HG03460 (cell line): ENCODE measurements around the gene SYNM.

Experiments used
- ATAC-seq: cut with Tn5 transposase; IDR thresholded peaks from one replicate; pipeline ENCODE4 v1.9.1; 2021; ENCODE audit not compliant: unreplicated experiment

Gene SYNM

GRCh38 chr15:99121691-99122410 is 17.0 kb downstream of the SYNM start:
- no peak for ATAC-seq

GRCh38 chr15:99122831-99123712 is 18.2 kb downstream of the SYNM start:
- no peak for ATAC-seq

- no peak for ATAC-seq
Measured at GRCh38 chr15:99123713-99124451, 19.0 kb downstream of the SYNM start.

- no peak for ATAC-seq
Measured at GRCh38 chr15:99124641-99125040, 19.8 kb downstream of the SYNM start.

GRCh38 chr15:99125061-99125891 is 20.4 kb downstream of the SYNM start:
- ATAC-seq, result no peak

GRCh38 chr15:99126131-99126588 is 21.3 kb downstream of the SYNM start:
- ATAC-seq, result no peak

- no peak for ATAC-seq
Measured at GRCh38 chr15:99126930-99127329, 22.1 kb downstream of the SYNM start.

GRCh38 chr15:99127773-99128172 is 22.9 kb downstream of the SYNM start:
- ATAC-seq, result no peak

- no peak for ATAC-seq
Measured at GRCh38 chr15:99128411-99128810, 23.5 kb downstream of the SYNM start.

GRCh38 chr15:99129644-99130043 is 24.8 kb downstream of the SYNM start:
- no peak for ATAC-seq

GRCh38 chr15:99130314-99130713 is 25.4 kb downstream of the SYNM start:
- ATAC-seq, result no peak

- no peak for ATAC-seq
Measured at GRCh38 chr15:99130765-99131440, 26.0 kb downstream of the SYNM start.

- ATAC-seq, result no peak
Measured at GRCh38 chr15:99131441-99132023, 26.7 kb downstream of the SYNM start.

GRCh38 chr15:99132122-99132521 is 27.2 kb downstream of the SYNM start:
- ATAC-seq, result no peak

GRCh38 chr15:99132634-99133287 is 27.9 kb downstream of the SYNM start:
- ATAC-seq, result no peak

- ATAC-seq, result no peak
Measured at GRCh38 chr15:99134317-99134821, 29.5 kb downstream of the SYNM start.

- peak; percentile 70 for ATAC-seq
Measured at GRCh38 chr15:99135194-99135593, 30.3 kb downstream of the SYNM start.

GRCh38 chr15:99137111-99137546 is 32.2 kb downstream of the SYNM start:
- ATAC-seq, result no peak

- ATAC-seq, result no peak
Measured at GRCh38 chr15:99137877-99138276, 33.0 kb downstream of the SYNM start.
